RPMI7951 (cell line): Measurements from ENCODE around the gene POLR1D. TPM values are rescaled to one million over a fixed set of nuclear protein-coding genes. Genes with fewer than 3 reads are reported as not detected.

ENCODE experiments used
- total RNA-seq: library from RNA; depleted of rRNA; stranded (reverse); fragments of >200 nt; shearing (Covaris generic); gene quantifications from 2 replicates; pipeline ENCODE4 v1.2.3, GENCODE V29; 2014; rRNA removed

Gene POLR1D
- total RNA-seq, 1 experiment from 2014 or later: 82.1 TPM

Other genes with a start within 250 kb of the POLR1D start
- gene GTF3A, start 197.3 kb upstream of the POLR1D start, total RNA-seq: 168 and 185 TPM in 2 replicates
- gene MTIF3, start 171.3 kb upstream of the POLR1D start, total RNA-seq: 64.7 and 83.4 TPM in 2 replicates
- gene LNX2, start 1.4 kb upstream of the POLR1D start, total RNA-seq: 5.3 and 6.3 TPM in 2 replicates
- not detected in 2 replicates for gene GSX1, start 170.6 kb downstream of the POLR1D start, total RNA-seq